ENCODE data around the gene ANXA9. TPM values are rescaled to one million over a fixed set of nuclear protein-coding genes. Genes with fewer than 3 reads are reported as not detected.

The ANXA9 gene
- total RNA-seq, 4 donors from 2014 or later = 0.79 to 26.4 (median 5.6) TPM

DNA sequence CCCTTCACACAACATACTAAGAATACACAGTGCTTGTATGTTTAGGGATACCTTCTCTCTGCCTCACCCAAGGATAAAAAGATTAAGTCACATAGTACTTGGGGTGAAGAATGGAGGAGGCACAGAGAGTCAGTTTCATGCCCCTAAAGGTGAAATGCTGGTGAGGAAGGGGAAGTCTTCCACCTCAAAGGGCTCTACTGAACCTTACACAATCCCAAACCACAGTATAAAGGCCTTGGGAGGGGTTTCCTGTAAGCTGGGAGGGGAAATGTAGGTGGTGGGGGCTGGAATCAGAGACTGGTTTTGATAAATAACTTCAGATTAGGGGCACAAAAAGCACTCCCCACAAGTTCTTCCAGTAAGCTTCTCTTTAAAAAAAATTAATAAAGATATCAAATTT lies 21.1 kb downstream of the ANXA9 start:
- TF ChIP-seq, protein P1, sequence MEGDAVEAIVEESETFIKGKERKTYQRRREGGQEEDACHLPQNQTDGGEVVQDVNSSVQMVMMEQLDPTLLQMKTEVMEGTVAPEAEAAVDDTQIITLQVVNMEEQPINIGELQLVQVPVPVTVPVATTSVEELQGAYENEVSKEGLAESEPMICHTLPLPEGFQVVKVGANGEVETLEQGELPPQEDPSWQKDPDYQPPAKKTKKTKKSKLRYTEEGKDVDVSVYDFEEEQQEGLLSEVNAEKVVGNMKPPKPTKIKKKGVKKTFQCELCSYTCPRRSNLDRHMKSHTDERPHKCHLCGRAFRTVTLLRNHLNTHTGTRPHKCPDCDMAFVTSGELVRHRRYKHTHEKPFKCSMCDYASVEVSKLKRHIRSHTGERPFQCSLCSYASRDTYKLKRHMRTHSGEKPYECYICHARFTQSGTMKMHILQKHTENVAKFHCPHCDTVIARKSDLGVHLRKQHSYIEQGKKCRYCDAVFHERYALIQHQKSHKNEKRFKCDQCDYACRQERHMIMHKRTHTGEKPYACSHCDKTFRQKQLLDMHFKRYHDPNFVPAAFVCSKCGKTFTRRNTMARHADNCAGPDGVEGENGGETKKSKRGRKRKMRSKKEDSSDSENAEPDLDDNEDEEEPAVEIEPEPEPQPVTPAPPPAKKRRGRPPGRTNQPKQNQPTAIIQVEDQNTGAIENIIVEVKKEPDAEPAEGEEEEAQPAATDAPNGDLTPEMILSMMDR (IDR thresholded peaks at IDR 0.05) = no peak
- ATAC-seq (ENCODE audit: low FRiP score) = no peak
- no peak for DNase-seq (ENCODE audit: low spot score)

DNA sequence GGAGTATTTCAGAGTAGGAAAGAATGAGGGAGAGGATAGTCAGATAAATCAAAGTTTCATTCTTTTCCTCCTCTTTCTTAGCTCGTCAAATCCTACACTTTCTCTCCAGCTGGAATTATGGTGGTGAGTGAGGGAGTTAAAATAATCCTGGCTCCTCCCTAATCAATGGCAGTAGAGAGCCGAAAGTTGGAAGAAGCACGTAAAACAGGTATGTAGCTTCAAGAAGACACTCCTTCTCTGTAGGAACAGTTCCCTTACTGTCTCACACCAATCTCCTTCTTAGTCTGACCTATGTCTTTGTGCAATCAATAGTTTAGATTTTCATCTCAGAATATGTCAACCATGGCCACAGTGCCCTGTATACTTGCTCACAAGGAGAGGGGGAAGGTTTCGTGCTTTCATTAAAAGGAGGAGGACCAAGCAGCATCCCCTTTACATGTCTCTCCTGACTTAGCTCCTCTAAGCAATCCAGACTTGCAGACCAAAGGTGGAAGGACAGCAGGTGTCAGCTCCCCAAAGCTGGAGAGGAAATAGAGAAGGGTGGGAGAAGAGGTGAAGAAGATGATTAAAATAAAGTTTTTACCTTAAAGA lies 23.7 kb downstream of the ANXA9 start:
- DNase-seq (ENCODE audit: low spot score) (no peak), ATAC-seq (ENCODE audit: low FRiP score) (no peak)
- TF ChIP-seq, protein P1 (IDR thresholded peaks at IDR 0.05) = no peak

DNA sequence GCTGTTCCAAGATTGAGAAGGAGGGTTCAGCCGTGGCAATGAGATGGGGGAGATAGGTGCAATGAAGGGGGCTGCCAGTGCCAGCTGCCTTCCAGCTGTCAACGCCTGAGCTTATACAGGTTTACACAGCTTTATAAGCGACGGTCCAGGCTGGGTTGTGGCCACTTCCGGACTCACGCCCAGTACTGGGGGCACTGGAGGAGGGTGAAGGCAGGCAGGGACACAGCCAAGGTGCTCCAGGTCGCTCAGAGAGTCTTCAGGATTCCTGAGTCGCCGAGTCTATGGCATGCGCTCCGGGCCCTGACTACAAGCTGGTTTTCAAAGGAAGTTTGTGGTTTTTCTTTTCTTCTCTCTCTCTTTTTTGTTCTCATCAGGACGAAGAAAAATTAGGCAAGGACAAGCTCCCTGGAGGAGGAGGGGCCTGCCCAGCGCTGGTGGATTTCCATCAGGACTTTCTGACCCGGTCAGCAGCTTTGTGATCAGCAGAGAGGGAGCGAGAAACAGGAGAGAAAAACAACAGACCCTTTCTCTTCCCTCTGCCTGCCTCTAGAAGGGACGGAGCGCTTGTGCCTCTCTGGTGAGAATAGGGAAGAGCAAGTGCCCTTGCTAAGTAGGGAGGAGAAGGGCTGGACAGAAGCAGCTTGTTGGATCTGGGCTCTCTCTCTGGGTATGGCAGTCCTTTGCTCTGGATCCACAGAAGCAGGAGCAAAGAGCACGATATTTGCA lies 24.4 kb downstream of the ANXA9 start, which contains the start of gene MINDY1:
Gene MINDY1, minus strand, starts transcription at position 576 of the 726 bp plus-strand sequence. CDS start 4,285 bp downstream, outside the sequence.
- ATAC-seq (ENCODE audit: low FRiP score) = peak; percentile 58
- TF ChIP-seq, protein P1 (IDR thresholded peaks at IDR 0.05) = no peak
- no peak for DNase-seq (ENCODE audit: low spot score)

DNA sequence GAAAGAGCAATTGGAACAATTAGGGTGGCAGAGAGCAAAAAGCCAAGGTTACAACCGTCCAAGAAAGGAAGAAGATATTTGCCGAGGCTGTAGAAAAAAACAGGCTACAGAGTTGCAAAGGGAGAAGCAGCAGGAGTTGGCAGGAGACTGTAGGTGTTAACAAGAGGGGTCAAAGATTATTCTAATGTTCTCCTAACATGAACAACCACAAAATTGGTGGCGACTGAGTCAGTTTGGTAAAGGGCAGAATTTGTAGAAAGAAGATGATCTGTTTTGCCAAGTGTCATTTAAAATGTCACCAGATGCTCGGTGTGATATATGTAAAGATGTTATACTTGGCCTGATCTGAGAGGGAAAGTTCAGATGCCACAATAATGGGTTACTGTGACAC lies 25.8 kb downstream of the ANXA9 start:
- DNase-seq (ENCODE audit: low spot score) = no peak
- ATAC-seq (ENCODE audit: low FRiP score) = no peak
- TF ChIP-seq, protein P1 (IDR thresholded peaks at IDR 0.05) = no peak

DNA sequence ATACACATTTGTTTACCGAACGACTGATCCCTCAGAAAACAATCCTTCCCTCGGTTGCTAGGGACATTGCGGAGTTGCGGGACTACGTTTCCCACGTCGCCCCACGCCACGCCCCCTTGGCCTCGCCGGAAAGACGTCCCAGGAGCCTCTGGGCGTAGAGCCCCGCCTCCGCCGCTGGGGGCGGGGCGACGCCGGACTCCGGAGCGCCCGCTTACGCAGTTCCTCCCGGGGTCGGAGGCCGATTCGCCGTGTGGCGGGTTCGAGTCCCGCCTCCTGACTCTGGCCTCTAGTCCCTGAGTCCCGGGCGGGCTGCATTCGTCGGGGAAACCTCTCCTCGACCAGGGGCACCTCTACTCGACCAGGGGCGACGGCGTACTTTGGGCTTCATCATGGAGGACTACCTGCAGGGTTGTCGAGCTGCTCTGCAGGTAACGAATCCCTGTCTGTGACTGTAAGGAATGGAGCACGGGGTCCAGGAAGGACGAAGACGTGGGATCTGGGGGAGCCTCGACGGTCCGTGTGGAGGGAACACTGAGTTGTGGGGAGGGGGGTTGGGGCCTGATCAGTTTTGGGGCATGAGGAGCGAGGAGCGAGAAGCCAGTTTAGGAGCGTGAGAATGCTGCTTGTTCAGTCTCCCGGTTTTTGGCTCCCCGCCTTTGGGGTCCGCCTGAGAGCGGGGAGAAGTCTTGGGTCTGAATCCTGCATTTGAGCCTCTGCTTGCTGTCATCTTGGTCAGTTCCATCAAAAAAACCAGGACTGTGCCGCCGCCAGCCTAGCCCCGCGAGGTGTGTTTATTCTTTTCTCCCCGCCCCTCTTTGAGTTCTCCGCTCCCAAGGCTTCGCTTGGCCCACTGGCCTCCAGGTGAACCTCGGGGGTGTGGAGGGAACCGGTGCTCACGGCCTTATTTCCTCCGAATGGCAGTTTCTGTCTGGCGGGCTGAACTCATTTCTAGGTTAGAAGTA lies 26.4 kb downstream of the ANXA9 start, which contains the start of gene PRUNE1:
Gene PRUNE1, plus strand, starts transcription at position 206 of the 962 bp plus-strand sequence. Its CDS starts 184 bp downstream, at position 390.
- TF ChIP-seq, protein P1 (IDR thresholded peaks at IDR 0.05) = no peak
- DNase-seq (ENCODE audit: low spot score) = peak; percentile 79
- peak; percentile 86 for ATAC-seq (ENCODE audit: low FRiP score)

DNA sequence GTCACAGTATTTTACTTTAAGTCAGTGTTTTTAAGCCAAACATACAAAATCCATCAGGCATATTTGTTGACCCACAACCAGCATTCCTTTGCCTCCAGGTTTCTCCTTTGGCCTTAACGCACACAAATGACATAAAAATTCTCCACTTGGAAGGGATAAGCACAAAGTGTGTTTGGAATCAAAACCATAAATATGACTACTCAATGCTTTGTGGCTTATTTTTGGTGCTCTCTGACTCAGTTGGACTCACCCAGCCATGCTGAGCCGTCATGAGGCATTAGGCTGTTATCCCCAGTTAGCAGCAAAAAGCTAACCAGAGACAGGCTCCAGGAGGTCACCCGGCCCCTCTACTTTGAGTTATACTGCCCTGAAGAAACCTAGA lies 27.1 kb downstream of the ANXA9 start:
- ATAC-seq (ENCODE audit: low FRiP score) = no peak
- DNase-seq (ENCODE audit: low spot score) = no peak
- TF ChIP-seq, protein P1 (IDR thresholded peaks at IDR 0.05) = no peak
